Measurements from ENCODE around the gene WNT6. TPM values are rescaled to one million over a fixed set of nuclear protein-coding genes. Genes with fewer than 3 reads are reported as not detected.

Gene WNT6
- total and polyA plus RNA-seq, 10 of the 15 experiments (the other 5 are each of a cell fraction or from before 2014, with no cell fraction given), result 0.11 to 0.44 (median 0.22) TPM; not detected in 5

- BruUV-seq (replicated peaks), result no TSS peak
- under 1% methylated on average over 28 of the region's 58 CpGs for WGBS (ENCODE audit: insufficient coverage, insufficient replicate concordance, low lambda C conversion rate, missing lambda C conversion rate)
- TF ChIP-seq ZBED1 (IDR thresholded peaks at IDR 0.05; ENCODE audit: borderline replicate concordance) (peak; percentile 23; the same call in 1 of the 2 replicates), NFXL1 (IDR thresholded peaks at IDR 0.05; ENCODE audit: borderline replicate concordance) (no peak), RUNX3 (IDR thresholded peaks at IDR 0.05; ENCODE audit: low read length) (no peak), SPI1 (IDR thresholded peaks at IDR 0.05; ENCODE audit: borderline replicate concordance, insufficient read depth, low read depth, low read length) (no peak), KAT2A (conservative IDR thresholded peaks at IDR 0.05; ENCODE audit: control insufficient read depth, low read depth, low read length) (no peak), IKZF1 (conservative IDR thresholded peaks at IDR 0.05) (peak; percentile 94), CREM (IDR thresholded peaks at IDR 0.05; ENCODE audit: low read depth) (peak; percentile 83), SMAD5 (IDR thresholded peaks at IDR 0.05; ENCODE audit: low read depth) (no peak), NFYB (IDR thresholded peaks at IDR 0.05; ENCODE audit: insufficient read depth, low read depth, low read length) (no peak), YY1 (IDR thresholded peaks at IDR 0.05; ENCODE audit: low read depth, low read length) (no peak), SP1 (IDR thresholded peaks at IDR 0.05; ENCODE audit: low read depth, low read length) (peak; percentile 11), KDM1A (IDR thresholded peaks at IDR 0.05; ENCODE audit: borderline replicate concordance) (no peak), YBX1 (IDR thresholded peaks at IDR 0.05) (no peak), ZNF622 (IDR thresholded peaks at IDR 0.05) (no peak), ATF7 (IDR thresholded peaks at IDR 0.05; ENCODE audit: low read depth) (peak; percentile 92), BACH1 (IDR thresholded peaks at IDR 0.05; ENCODE audit: borderline replicate concordance) (peak; percentile 94), ASH2L (IDR thresholded peaks at IDR 0.05; ENCODE audit: borderline replicate concordance, low read depth) (no peak), CREB1 (IDR thresholded peaks at IDR 0.05; ENCODE audit: low read depth) (no peak), POU2F2 (IDR thresholded peaks at IDR 0.05; ENCODE audit: borderline replicate concordance, low read depth, low read length) (no peak), SUZ12 (IDR thresholded peaks at IDR 0.05; ENCODE audit: unreplicated experiment) (no peak), CHD4 (IDR thresholded peaks at IDR 0.05) (no peak)
- TF ChIP-seq, protein P1, sequence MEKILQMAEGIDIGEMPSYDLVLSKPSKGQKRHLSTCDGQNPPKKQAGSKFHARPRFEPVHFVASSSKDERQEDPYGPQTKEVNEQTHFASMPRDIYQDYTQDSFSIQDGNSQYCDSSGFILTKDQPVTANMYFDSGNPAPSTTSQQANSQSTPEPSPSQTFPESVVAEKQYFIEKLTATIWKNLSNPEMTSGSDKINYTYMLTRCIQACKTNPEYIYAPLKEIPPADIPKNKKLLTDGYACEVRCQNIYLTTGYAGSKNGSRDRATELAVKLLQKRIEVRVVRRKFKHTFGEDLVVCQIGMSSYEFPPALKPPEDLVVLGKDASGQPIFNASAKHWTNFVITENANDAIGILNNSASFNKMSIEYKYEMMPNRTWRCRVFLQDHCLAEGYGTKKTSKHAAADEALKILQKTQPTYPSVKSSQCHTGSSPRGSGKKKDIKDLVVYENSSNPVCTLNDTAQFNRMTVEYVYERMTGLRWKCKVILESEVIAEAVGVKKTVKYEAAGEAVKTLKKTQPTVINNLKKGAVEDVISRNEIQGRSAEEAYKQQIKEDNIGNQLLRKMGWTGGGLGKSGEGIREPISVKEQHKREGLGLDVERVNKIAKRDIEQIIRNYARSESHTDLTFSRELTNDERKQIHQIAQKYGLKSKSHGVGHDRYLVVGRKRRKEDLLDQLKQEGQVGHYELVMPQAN (conservative IDR thresholded peaks at IDR 0.05), result peak; percentile 70; the same call in 1 of the 2 replicates
- TF ChIP-seq, protein P2, sequence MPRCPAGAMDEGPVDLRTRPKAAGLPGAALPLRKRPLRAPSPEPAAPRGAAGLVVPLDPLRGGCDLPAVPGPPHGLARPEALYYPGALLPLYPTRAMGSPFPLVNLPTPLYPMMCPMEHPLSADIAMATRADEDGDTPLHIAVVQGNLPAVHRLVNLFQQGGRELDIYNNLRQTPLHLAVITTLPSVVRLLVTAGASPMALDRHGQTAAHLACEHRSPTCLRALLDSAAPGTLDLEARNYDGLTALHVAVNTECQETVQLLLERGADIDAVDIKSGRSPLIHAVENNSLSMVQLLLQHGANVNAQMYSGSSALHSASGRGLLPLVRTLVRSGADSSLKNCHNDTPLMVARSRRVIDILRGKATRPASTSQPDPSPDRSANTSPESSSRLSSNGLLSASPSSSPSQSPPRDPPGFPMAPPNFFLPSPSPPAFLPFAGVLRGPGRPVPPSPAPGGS (IDR thresholded peaks at IDR 0.05; ENCODE audit: borderline replicate concordance, insufficient read depth, low read depth, low read length, poor library complexity, severe bottlenecking), result peak; percentile 28
Observed at GRCh38 chr2:218880102-218880858, 20.7 kb downstream of the WNT6 start, which contains the start of gene WNT10A. WNT10A (plus strand) TSS chr2:218880852; CDS start chr2:218880996, 144 bp downstream.

More at GRCh38 chr2:218880102-218880858, 20.7 kb downstream of the WNT6 start, which contains the start of gene WNT10A:
- H3K27me3 ChIP-seq (replicated peaks in 1 of 2; ENCODE audit: control insufficient read depth in 2 of 2, insufficient read depth in 2 of 2, low read length in 1 of 2), result no peaks in the 10 kb centered on the region
- H3K36me3 ChIP-seq (ENCODE audit: control insufficient read depth in 2 of 2, insufficient read depth in 2 of 2, low read length in 1 of 2), result peaks cover 0 to 5% of the 10 kb centered on the region in 2 experiments; a peak in 1 of 4 replicates
- H2AFZ ChIP-seq (ENCODE audit: control insufficient read depth, low read depth, low read length), result peak within 1 kb of the TSS; percentile 52
- H3K4me3 ChIP-seq, result peak within 1 kb of the TSS; percentile 96
- ATAC-seq, result peak; percentile 75
- intact Hi-C loops (cut with micrococcal nuclease; ENCODE audit: unreplicated experiment), result loop anchor here (1.0 kb wide), 1 partner anchor 16 kb away; no protein-coding TSS in a partner anchor
- ChIA-PET CTCF (interaction anchor here (0.9 to 21.9 kb wide), 5 partner anchors 11 to 350 kb away, joined by 3 to 1364 read pairs (median 4); no protein-coding TSS in a partner anchor), POLR2A (interaction anchor here (0.6 to 10.6 kb wide), 6 partner anchors 12 to 593 kb away, joined by 3 to 360 read pairs (median 4); partner anchors contain the start of gene TTLL4), RAD21 (ENCODE audit: unreplicated experiment) (interaction anchor here (16.0 kb wide), 1 partner anchor 15 kb away, joined by 871 read pairs; no protein-coding TSS in a partner anchor), SMC1A (ENCODE audit: uncharacterized antibody, unreplicated experiment) (interaction anchor here (1.4 to 15.8 kb wide), 4 partner anchors 6 to 79 kb away, joined by 3 to 780 read pairs (median 20); partner anchors contain the start of gene CDK5R2)
- no peaks in the 10 kb centered on the region for H4K20me1 ChIP-seq (ENCODE audit: control insufficient read depth, insufficient read depth)
- H3K4me2 ChIP-seq (ENCODE audit: control insufficient read depth, insufficient read depth), result peak within 1 kb of the TSS; percentile 84
- H3K79me2 ChIP-seq (ENCODE audit: control insufficient read depth, insufficient read depth, low read length), result peaks cover 50% of the 10 kb centered on the region
- in situ Hi-C loops (cut with MboI), result no loop called here
- H3K27ac ChIP-seq (ENCODE audit: control insufficient read depth, insufficient read depth), result peak within 1 kb of the TSS; percentile 52
- no peaks in the 10 kb centered on the region for H3K9me3 ChIP-seq (replicated peaks; ENCODE audit: control insufficient read depth, insufficient read depth, low read length)
- peak; percentile 80 for DNase-seq (ENCODE audit: low read depth, low spot score)
- peaks cover 50% of the 10 kb centered on the region for H3K4me1 ChIP-seq (ENCODE audit: control insufficient read depth, insufficient read depth, low read length)
- no peak for FAIRE-seq
- peak within 1 kb of the TSS; percentile 82 for H3K9ac ChIP-seq (ENCODE audit: control insufficient read depth, insufficient read depth, low read length)
